HepG2 (cell line): ENCODE measurements around the gene CD300LF. TPM values are rescaled to one million over a fixed set of nuclear protein-coding genes. Genes with fewer than 3 reads are reported as not detected.

Experiments
- GABPA ChIP-seq, 2 experiments: IDR thresholded peaks; 2 replicates each; pipeline ENCODE4 v1.6.1; 2011 to 2016; ENCODE audit warnings: low read depth in 2 of 2, low read length in 1 of 2, missing biosample characterization in 1 of 2, missing genetic modification characterization in 1 of 2
- ISL2 ChIP-seq: sonication (generic); formaldehyde crosslinking; IDR thresholded peaks from 2 replicates; pipeline ENCODE4 v1.5.0; 2020; ENCODE audit warnings: missing genetic modification reagents
- KDM5A ChIP-seq: fragments of 200-600 bp; sonication (generic); IDR thresholded peaks from 2 replicates; pipeline ENCODE4 v1.7.0; 2018; ENCODE audit warnings: antibody characterized with exemption, mild to moderate bottlenecking, low read length, borderline replicate concordance
- PHB2 ChIP-seq: fragments of 450-650 bp; IDR thresholded peaks from 2 replicates; pipeline ENCODE4 v1.6.1; 2018; ENCODE audit not compliant: partially characterized antibody
- PTBP1 ChIP-seq: fragments of 200-400 bp; formaldehyde crosslinking; IDR thresholded peaks from 2 replicates; pipeline ENCODE4 v1.6.1; 2018; ENCODE audit warnings: low read length, low read depth; ENCODE audit not compliant: poor library complexity, severe bottlenecking
- SMAD9 ChIP-seq: sonication (generic); formaldehyde crosslinking; IDR thresholded peaks from 2 replicates; pipeline ENCODE4 v1.5.1; 2020; ENCODE audit warnings: mild to moderate bottlenecking, missing genetic modification reagents
- ZBTB3 ChIP-seq: sonication (generic); formaldehyde crosslinking; IDR thresholded peaks from 2 replicates; pipeline ENCODE4 v1.4.0; 2020; ENCODE audit warnings: low read depth, mild to moderate bottlenecking, moderate library complexity, missing genetic modification reagents, borderline replicate concordance
- ZNF775 ChIP-seq: sonication (generic); formaldehyde crosslinking; IDR thresholded peaks from 2 replicates; pipeline ENCODE4 v1.4.0; 2020; ENCODE audit warnings: missing genetic modification reagents, mild to moderate bottlenecking, moderate library complexity, borderline replicate concordance
- ZNF788 ChIP-seq: sonication (generic); formaldehyde crosslinking; IDR thresholded peaks from 2 replicates; pipeline ENCODE4 v1.5.0; 2020; ENCODE audit warnings: mild to moderate bottlenecking, missing genetic modification reagents, borderline replicate concordance
- ZNF841 ChIP-seq: sonication (generic); formaldehyde crosslinking; IDR thresholded peaks from 2 replicates; pipeline ENCODE4 v1.8.1; 2023; ENCODE audit warnings: missing genetic modification reagents, borderline replicate concordance
- polyA plus RNA-seq, 8 experiments: library from polyadenylated mRNA; depleted of rRNA in 3 of 8; stranded (reverse) in 7 of 8; unstranded in 1 of 8; fragments of >200 nt; fragmentation: Illumina TruSeq in 4 of 8; extraction: Trizol in 4 of 8; gene quantifications; 2 replicates each; pipeline versions ENCODE4 v1.2.1 to v1.2.3, GENCODE V29; 2011 to 2016; ENCODE audit warnings: low read depth in 4 of 8, missing spikeins in 1 of 8, mixed read lengths in 1 of 8; ENCODE audit not compliant: insufficient read depth in 1 of 8
- total RNA-seq, 5 experiments: library from RNA; depleted of rRNA; stranded (reverse); fragments of >200 nt; fragmentation: Illumina TruSeq; extraction: Trizol; gene quantifications; 2 replicates each; pipeline ENCODE4 v1.2.3, GENCODE V29; 2016; ENCODE audit warnings: low read depth in 1 of 5
- TF ChIP-seq, protein P1 (sequence below): fragments of 450-650 bp; IDR thresholded peaks from 2 replicates; pipeline ENCODE4 v1.6.1; 2017; ENCODE audit warnings: mild to moderate bottlenecking
- TF ChIP-seq, protein P2 (sequence below): sonication (generic); formaldehyde crosslinking; IDR thresholded peaks from 2 replicates; pipeline ENCODE4 v1.5.1; 2020; ENCODE audit warnings: mild to moderate bottlenecking, missing genetic modification reagents, moderate library complexity
- TF ChIP-seq, protein P3 (sequence below): sonication (generic); formaldehyde crosslinking; IDR thresholded peaks from 2 replicates; pipeline ENCODE4 v1.9.0; 2022; ENCODE audit warnings: low read depth, missing genetic modification reagents
- TF ChIP-seq, protein P4 (sequence below): sonication (generic); formaldehyde crosslinking; IDR thresholded peaks from 2 replicates; pipeline ENCODE4 v1.4.0; 2020; ENCODE audit warnings: mild to moderate bottlenecking, missing genetic modification reagents
- TF ChIP-seq, protein P5 (sequence below): sonication (generic); formaldehyde crosslinking; IDR thresholded peaks from 2 replicates; pipeline ENCODE4 v1.5.0; 2020; ENCODE audit warnings: missing genetic modification reagents, mild to moderate bottlenecking, borderline replicate concordance
- TF ChIP-seq, protein P6 (sequence below): IDR thresholded peaks from 2 replicates; pipeline ENCODE4 v1.6.1; 2016; ENCODE audit warnings: missing genetic modification reagents, missing compliant biosample characterization

Gene CD300LF
- total and polyA plus RNA-seq, 2 of the 13 experiments (the other 11 are each of a cell fraction or from before 2014, with no cell fraction given), result not detected

DNA sequence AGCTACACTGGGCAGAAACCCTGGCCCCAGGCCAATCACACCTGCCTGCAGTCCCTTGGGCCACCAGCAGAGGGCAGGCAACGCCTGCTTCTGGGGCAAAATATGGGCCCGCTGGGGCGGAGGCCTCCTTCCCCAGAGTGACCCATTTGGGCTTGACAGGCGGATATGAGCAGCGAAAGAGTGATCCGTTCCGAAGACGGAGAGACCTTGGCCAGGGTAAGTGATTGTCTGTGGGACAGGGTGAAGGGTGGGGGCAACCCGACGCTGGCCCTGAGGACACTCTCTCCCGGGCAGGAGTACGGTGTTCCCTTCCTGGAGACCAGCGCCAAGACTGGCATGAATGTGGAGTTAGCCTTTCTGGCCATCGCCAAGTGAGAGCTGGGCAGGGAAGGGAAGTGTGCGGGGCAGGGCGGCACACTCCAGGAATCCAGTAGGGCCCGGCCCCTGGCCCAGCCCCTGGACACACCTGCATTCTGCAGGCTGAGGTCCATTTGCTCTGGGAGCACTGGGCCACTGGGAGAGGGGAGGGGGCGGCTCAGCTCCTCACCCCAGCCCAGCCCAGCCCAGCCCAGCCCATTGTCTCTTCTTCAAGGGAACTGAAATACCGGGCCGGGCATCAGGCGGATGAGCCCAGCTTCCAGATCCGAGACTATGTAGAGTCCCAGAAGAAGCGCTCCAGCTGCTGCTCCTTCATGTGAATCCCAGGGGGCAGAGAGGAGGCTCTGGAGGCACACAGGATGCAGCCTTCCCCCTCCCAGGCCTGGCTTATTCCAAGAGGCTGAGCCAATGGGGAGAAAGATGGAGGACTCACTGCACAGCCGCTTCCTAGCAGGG is 32.2 kb upstream of the CD300LF start (continued):
- TF ChIP-seq, protein P1, sequence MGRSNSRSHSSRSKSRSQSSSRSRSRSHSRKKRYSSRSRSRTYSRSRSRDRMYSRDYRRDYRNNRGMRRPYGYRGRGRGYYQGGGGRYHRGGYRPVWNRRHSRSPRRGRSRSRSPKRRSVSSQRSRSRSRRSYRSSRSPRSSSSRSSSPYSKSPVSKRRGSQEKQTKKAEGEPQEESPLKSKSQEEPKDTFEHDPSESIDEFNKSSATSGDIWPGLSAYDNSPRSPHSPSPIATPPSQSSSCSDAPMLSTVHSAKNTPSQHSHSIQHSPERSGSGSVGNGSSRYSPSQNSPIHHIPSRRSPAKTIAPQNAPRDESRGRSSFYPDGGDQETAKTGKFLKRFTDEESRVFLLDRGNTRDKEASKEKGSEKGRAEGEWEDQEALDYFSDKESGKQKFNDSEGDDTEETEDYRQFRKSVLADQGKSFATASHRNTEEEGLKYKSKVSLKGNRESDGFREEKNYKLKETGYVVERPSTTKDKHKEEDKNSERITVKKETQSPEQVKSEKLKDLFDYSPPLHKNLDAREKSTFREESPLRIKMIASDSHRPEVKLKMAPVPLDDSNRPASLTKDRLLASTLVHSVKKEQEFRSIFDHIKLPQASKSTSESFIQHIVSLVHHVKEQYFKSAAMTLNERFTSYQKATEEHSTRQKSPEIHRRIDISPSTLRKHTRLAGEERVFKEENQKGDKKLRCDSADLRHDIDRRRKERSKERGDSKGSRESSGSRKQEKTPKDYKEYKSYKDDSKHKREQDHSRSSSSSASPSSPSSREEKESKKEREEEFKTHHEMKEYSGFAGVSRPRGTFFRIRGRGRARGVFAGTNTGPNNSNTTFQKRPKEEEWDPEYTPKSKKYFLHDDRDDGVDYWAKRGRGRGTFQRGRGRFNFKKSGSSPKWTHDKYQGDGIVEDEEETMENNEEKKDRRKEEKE, result no peak
- TF ChIP-seq, protein P2, sequence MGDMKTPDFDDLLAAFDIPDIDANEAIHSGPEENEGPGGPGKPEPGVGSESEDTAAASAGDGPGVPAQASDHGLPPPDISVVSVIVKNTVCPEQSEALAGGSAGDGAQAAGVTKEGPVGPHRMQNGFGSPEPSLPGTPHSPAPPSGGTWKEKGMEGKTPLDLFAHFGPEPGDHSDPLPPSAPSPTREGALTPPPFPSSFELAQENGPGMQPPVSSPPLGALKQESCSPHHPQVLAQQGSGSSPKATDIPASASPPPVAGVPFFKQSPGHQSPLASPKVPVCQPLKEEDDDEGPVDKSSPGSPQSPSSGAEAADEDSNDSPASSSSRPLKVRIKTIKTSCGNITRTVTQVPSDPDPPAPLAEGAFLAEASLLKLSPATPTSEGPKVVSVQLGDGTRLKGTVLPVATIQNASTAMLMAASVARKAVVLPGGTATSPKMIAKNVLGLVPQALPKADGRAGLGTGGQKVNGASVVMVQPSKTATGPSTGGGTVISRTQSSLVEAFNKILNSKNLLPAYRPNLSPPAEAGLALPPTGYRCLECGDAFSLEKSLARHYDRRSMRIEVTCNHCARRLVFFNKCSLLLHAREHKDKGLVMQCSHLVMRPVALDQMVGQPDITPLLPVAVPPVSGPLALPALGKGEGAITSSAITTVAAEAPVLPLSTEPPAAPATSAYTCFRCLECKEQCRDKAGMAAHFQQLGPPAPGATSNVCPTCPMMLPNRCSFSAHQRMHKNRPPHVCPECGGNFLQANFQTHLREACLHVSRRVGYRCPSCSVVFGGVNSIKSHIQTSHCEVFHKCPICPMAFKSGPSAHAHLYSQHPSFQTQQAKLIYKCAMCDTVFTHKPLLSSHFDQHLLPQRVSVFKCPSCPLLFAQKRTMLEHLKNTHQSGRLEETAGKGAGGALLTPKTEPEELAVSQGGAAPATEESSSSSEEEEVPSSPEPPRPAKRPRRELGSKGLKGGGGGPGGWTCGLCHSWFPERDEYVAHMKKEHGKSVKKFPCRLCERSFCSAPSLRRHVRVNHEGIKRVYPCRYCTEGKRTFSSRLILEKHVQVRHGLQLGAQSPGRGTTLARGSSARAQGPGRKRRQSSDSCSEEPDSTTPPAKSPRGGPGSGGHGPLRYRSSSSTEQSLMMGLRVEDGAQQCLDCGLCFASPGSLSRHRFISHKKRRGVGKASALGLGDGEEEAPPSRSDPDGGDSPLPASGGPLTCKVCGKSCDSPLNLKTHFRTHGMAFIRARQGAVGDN (CRISPR knock-in tag), result peak; percentile 85
- TF ChIP-seq ISL2 (CRISPR knock-in tag) (0 out of 2 replicates have a peak, but pooled peaks have one; percentile 54), PTBP1 (peak; percentile 35), SMAD9 (CRISPR knock-in tag) (no peak), GABPA (IDR thresholded peaks at IDR 0.05; ENCODE audit: low read depth, low read length) (no peak), GABPA (CRISPR knock-in tag; IDR thresholded peaks at IDR 0.05; ENCODE audit: low read depth) (no peak), ZNF788 (CRISPR knock-in tag) (peak; percentile 61; the same call in 1 of the 2 replicates), KDM5A (no peak), ZNF775 (CRISPR knock-in tag) (no peak), ZNF841 (CRISPR knock-in tag) (no peak), PHB2 (no peak), ZBTB3 (CRISPR knock-in tag) (no peak)
- TF ChIP-seq, protein P3, sequence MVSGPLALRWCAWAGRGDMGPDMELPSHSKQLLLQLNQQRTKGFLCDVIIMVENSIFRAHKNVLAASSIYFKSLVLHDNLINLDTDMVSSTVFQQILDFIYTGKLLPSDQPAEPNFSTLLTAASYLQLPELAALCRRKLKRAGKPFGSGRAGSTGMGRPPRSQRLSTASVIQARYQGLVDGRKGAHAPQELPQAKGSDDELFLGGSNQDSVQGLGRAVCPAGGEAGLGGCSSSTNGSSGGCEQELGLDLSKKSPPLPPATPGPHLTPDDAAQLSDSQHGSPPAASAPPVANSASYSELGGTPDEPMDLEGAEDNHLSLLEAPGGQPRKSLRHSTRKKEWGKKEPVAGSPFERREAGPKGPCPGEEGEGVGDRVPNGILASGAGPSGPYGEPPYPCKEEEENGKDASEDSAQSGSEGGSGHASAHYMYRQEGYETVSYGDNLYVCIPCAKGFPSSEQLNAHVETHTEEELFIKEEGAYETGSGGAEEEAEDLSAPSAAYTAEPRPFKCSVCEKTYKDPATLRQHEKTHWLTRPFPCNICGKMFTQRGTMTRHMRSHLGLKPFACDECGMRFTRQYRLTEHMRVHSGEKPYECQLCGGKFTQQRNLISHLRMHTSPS (CRISPR knock-in tag), result peak; percentile 85
- TF ChIP-seq, protein P4, sequence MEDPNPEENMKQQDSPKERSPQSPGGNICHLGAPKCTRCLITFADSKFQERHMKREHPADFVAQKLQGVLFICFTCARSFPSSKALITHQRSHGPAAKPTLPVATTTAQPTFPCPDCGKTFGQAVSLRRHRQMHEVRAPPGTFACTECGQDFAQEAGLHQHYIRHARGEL, result no peak
- TF ChIP-seq, protein P5, sequence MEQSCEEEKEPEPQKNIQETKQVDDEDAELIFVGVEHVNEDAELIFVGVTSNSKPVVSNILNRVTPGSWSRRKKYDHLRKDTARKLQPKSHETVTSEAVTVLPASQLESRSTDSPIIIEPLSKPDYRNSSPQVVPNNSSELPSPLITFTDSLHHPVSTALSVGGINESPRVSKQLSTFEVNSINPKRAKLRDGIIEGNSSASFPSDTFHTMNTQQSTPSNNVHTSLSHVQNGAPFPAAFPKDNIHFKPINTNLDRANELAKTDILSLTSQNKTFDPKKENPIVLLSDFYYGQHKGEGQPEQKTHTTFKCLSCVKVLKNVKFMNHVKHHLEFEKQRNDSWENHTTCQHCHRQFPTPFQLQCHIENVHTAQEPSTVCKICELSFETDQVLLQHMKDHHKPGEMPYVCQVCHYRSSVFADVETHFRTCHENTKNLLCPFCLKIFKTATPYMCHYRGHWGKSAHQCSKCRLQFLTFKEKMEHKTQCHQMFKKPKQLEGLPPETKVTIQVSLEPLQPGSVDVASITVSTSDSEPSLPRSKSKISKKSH (CRISPR knock-in tag), result no peak; the same call in 1 of the 2 replicates
- TF ChIP-seq, protein P6, sequence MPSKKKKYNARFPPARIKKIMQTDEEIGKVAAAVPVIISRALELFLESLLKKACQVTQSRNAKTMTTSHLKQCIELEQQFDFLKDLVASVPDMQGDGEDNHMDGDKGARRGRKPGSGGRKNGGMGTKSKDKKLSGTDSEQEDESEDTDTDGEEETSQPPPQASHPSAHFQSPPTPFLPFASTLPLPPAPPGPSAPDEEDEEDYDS (CRISPR knock-in tag), result peak; percentile 29; the same call in 1 of the 2 replicates
